Measurements from ENCODE around the gene SORCS2. TPM values are rescaled to one million over a fixed set of nuclear protein-coding genes. Genes with fewer than 3 reads are reported as not detected.

SORCS2 gene
- total RNA-seq (1 to 10 TPM in 2 of 4 donors, under 1 TPM in 2; 0.36 to 1.5 (median 0.89) TPM), polyA plus RNA-seq (under 1 TPM; 0.18 to 0.32 (median 0.18) TPM)
- long read RNA-seq, donor 1, partial matches to known transcripts = 0 of 3 reads
- long read RNA-seq, donor 1, other reads (novel, unspliced or antisense) = 3 of 3 reads
- long read RNA-seq, donor 2 = 0 reads

DNA sequence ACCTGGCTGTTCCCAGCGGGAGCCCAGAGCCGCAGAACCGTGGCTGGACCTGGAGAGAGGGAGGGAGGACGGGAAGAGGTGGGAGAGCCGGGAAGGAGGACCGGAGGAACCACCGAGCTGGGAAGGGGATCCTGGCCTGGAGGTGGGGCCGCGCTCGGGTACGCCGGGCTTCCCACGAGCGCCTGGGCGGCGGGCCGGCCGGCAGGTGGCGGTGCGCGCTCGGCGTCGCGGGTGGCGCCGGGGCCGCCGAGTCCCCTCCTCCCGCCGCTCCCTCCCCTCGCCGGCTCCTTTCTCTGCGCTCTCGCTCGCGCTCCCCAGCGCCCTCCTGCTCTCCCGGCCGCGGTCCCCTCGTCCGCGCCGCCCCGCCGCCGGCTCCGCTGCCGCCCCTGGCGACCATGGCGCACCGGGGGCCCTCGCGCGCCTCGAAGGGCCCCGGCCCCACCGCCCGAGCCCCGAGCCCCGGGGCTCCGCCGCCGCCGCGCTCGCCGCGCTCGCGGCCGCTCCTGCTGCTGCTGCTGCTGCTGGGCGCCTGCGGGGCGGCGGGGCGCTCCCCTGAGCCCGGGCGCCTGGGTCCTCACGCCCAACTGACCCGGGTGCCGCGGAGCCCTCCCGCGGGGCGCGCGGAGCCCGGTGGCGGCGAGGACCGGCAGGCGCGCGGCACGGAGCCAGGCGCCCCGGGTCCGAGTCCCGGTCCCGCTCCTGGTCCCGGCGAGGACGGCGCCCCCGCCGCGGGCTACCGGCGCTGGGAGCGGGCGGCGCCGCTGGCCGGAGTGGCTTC is at the start of gene SORCS2:
TSS of gene SORCS2 (plus strand) at position 287 of the 778 bp plus-strand sequence.
- ATAC-seq = peak; percentile 83 to 94 (median 91)
- peak; percentile 67 to 82 for DNase-seq
- intact Hi-C loops (cut with DNase I) = loop anchor here in 1 of 2 donors (5.0 kb wide), 1 partner anchor 610 kb away; no protein-coding TSS in a partner anchor
- WGBS, 3 donors = 0 to 1% (median 1%) methylated on average over 36 to 109 of the region's 116 CpGs
- no peaks in the 10 kb centered on the region for H3K36me3 ChIP-seq (ENCODE audit: insufficient read depth in 1 of 2, low read depth in 1 of 2)
- no peaks in the 10 kb centered on the region for H3K9me3 ChIP-seq
- H3K4me3 ChIP-seq = peak within 1 kb of the TSS; percentile 60
- no peak within 1 kb of the TSS for H3K27ac ChIP-seq
- TF ChIP-seq, protein P1, sequence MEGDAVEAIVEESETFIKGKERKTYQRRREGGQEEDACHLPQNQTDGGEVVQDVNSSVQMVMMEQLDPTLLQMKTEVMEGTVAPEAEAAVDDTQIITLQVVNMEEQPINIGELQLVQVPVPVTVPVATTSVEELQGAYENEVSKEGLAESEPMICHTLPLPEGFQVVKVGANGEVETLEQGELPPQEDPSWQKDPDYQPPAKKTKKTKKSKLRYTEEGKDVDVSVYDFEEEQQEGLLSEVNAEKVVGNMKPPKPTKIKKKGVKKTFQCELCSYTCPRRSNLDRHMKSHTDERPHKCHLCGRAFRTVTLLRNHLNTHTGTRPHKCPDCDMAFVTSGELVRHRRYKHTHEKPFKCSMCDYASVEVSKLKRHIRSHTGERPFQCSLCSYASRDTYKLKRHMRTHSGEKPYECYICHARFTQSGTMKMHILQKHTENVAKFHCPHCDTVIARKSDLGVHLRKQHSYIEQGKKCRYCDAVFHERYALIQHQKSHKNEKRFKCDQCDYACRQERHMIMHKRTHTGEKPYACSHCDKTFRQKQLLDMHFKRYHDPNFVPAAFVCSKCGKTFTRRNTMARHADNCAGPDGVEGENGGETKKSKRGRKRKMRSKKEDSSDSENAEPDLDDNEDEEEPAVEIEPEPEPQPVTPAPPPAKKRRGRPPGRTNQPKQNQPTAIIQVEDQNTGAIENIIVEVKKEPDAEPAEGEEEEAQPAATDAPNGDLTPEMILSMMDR (IDR thresholded peaks at IDR 0.05) = peak; percentile 88
- peaks cover 7% of the 10 kb centered on the region for H3K4me1 ChIP-seq
- H3K27me3 ChIP-seq (ENCODE audit: insufficient read depth in 3 of 3, low read length in 2 of 3) = peaks cover 0 to 39% (median 9%) of the 10 kb centered on the region in 3 donors

DNA sequence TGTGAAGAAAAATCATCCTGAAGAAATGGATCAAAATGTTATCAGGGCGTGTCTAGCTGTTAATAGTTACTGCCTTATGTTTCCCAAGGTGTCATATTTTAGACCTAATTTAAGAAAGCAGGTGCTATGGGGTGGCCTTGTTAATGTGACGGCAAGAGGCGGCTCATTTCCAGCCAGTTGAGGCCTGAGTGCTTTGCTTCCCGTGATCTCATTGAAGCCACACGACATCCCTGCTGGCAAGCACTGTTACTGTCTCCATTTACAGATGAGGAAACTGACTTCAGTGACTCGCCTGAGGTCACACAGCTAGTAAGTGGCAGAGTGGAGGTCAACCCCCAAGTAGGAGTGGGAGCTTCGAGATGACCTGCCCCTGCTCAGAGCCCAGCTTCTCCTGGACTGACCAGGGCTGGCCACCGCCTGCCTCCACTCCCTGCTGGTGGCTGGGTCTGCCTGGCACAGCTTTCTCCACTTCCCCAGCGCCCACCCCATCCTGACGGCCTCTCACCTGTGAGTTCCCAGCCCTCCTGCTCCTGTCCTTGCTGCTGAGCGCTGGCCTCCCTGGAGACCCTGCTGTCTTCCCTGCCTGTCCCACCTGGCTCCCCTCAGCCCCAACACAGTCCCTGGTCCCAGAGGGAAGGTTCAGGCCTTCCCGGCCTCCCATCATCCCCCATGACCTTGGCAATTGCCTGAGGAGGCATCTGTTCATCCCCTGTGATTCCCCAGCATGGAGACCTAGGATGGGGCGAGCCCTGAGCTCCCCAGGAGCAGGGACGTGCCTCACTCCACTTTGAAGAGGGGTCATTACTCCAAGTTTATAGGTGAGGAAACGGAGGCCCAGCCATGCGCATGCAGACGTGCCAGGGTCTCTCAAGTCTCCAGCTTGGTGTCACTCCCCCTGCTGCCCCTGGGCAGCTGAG is 47.7 kb upstream of the SORCS2 start:
- ATAC-seq (peak in 3 of 4 donors; percentile 56 to 73 (median 69)), DNase-seq (no peak)
- intact Hi-C loops (cut with DNase I) = no loop called here
- Histone ChIP-seq H3K4me1 (no peaks in the 10 kb centered on the region), H3K27me3 (ENCODE audit: insufficient read depth in 3 of 3, low read length in 2 of 3) (peaks cover 0 to 25% (median 0%) of the 10 kb centered on the region in 3 donors), H3K4me3 (no peak overlapping the region), H3K27ac (no peak overlapping the region), H3K9me3 (no peaks in the 10 kb centered on the region), H3K36me3 (ENCODE audit: insufficient read depth in 1 of 2, low read depth in 1 of 2) (no peaks in the 10 kb centered on the region)
- 78 to 82% (median 80%) methylated on average over 16 to 17 of the region's 17 CpGs for whole genome bisulfite sequencing, 3 donors
- TF ChIP-seq, protein P1 (IDR thresholded peaks at IDR 0.05) = no peak

DNA sequence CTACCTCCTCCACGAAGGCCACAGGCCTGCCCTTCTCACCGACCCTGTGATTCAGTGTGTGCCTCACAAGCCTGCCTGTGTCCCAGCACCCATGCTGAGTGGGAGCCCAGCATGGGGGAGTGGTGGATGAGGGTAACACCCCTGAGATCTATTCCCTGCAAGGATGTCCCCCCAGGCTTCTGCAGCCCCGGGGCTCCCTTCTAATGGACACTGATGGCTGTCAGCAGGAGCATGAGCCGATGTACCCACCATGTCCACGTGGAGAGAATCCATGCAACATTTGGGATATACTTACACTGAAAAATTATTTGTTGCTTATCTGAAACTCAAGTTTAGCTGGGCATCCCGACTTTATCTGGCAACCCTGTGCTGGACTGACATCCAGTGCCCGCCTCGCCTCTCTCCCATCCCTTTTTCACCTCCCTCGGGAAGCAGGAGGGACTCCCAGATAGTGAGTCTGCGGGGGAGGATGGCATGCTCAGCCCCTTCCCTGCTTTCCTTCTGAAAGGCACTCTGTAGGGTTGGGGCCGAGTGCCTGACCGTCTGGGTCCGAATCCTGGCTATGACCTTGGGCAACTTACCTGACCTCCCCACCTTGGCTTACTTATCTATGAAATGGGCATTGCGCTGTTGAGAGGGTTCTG is 46.9 kb upstream of the SORCS2 start:
- H3K4me3 ChIP-seq = no peak overlapping the region
- 78 to 82% (median 80%) methylated on average over 14 of the region's 14 CpGs for WGBS, 3 donors
- intact Hi-C loops (cut with DNase I) = no loop called here
- H3K4me1 ChIP-seq = no peaks in the 10 kb centered on the region
- H3K9me3 ChIP-seq = no peaks in the 10 kb centered on the region
- ATAC-seq = no peak
- TF ChIP-seq, protein P1 (IDR thresholded peaks at IDR 0.05) = no peak
- peaks cover 0 to 27% (median 0%) of the 10 kb centered on the region in 3 donors for H3K27me3 ChIP-seq (ENCODE audit: insufficient read depth in 3 of 3, low read length in 2 of 3)
- H3K36me3 ChIP-seq (ENCODE audit: insufficient read depth in 1 of 2, low read depth in 1 of 2) = no peaks in the 10 kb centered on the region
- no peak for DNase-seq
- H3K27ac ChIP-seq = no peak overlapping the region

DNA sequence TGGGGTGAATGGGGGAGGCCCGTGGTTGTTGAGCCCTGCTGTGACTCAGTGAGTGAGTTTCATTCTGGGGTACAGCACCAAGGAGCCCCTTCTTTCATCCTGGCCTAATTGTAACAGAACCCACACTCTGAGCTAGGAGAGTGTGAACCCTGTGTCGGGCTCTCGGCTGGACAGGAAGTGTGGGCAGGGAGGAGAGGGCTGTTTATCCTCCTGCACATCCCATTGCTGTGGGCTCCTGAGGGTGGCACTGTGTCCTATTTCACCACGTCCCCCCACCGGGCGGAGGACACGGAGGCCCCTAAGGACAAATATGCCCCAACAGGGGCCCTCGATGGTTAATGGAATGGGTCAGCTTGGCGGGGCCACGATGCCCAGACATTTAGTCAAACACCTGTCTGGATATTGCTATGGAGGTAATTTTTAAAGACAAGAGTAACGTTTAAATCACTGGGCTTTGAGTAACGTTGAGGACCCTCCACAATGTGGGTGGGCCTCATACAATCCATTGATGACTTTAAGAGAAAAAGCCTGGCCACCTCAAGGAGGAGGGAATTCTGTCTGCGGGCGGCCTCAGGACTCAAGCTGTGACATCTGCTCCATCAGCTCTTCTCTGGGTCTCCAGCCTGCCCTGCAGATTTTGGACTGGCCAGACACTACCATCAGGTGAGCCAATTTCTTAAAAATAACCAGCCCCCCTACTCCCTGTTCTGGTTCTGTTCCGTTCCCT is 46.1 kb upstream of the SORCS2 start:
- DNase-seq (no peak), ATAC-seq (no peak)
- TF ChIP-seq, protein P1 (IDR thresholded peaks at IDR 0.05) = no peak
- H3K27me3 ChIP-seq (ENCODE audit: insufficient read depth in 3 of 3, low read length in 2 of 3) = peaks cover 0 to 30% (median 0%) of the 10 kb centered on the region in 3 donors
- no peaks in the 10 kb centered on the region for H3K4me1 ChIP-seq
- WGBS, 3 donors = 75 to 80% (median 79%) methylated on average over 15 of the region's 15 CpGs
- H3K27ac ChIP-seq = no peak overlapping the region
- H3K4me3 ChIP-seq = no peak overlapping the region
- intact Hi-C loops (cut with DNase I) = no loop called here
- H3K9me3 ChIP-seq = no peaks in the 10 kb centered on the region
- no peaks in the 10 kb centered on the region for H3K36me3 ChIP-seq (ENCODE audit: insufficient read depth in 1 of 2, low read depth in 1 of 2)

Data from psoas muscle (tissue), 8 donors.